Ascending aorta (tissue), 2 donors: ENCODE results near the gene STAP2. TPM values are rescaled to one million over a fixed set of nuclear protein-coding genes. Genes with fewer than 3 reads are reported as not detected.

ENCODE experiments used
- DNase-seq, 2 donors: peaks; one replicate each; pipeline ENCODE4 v3.0.0-alpha.2; 2019; ENCODE audit warnings: low spot score in 2 of 2
- H3K27ac ChIP-seq, 2 donors: fragments of 200-600 bp; sonication (generic); one replicate each; pipeline ENCODE4 v1.5.1; 2016 to 2017; ENCODE audit warnings: mild to moderate bottlenecking in 1 of 2
- H3K27me3 ChIP-seq: fragments of 200-600 bp; sonication (generic); one replicate; pipeline ENCODE4 v1.5.1; 2017
- H3K36me3 ChIP-seq, 2 donors: fragments of 200-600 bp; sonication (generic); one replicate each; pipeline ENCODE4 v1.5.1; 2016
- H3K4me1 ChIP-seq, 2 donors: fragments of 200-600 bp; sonication (generic); one replicate each; pipeline ENCODE4 v1.5.1; 2016 to 2017; ENCODE audit warnings: mild to moderate bottlenecking in 1 of 2
- H3K4me3 ChIP-seq, 2 donors: fragments of 200-600 bp; sonication (generic); one replicate each; pipeline ENCODE4 v1.5.1; 2016 to 2017; ENCODE audit warnings: mild to moderate bottlenecking in 1 of 2
- H3K9me3 ChIP-seq, 2 donors: fragments of 200-600 bp; sonication (generic); one replicate each; pipeline ENCODE4 v1.5.1; 2016
- CTCF ChIP-seq, 3 experiments: fragments of 200-600 bp in 2 of 3; fragments of 450-650 bp in 1 of 3; sonication (generic) in 2 of 3; IDR thresholded peaks; one replicate each; pipeline ENCODE4 v1.5.1; 2016 to 2019; ENCODE audit warnings: antibody characterized with exemption in 3 of 3, mild to moderate bottlenecking in 1 of 3, moderate library complexity in 1 of 3
- intact Hi-C: fragments of 100-400 bp; cut with DNase I; formaldehyde crosslinking; loops from one replicate; pipeline ENCODE4 v1.15.1; 2023
- total RNA-seq: library from RNA; depleted of rRNA; stranded (reverse); fragments of >200 nt; gene quantifications from one replicate; pipeline ENCODE4 v1.1.0, GENCODE V29; 2016

Gene STAP2
- total RNA-seq, 1 donor from 2014 or later = 6.6 TPM

GRCh38 chr19:4322942-4323665 lies 15.5 kb downstream of the STAP2 start:
- no peaks in the 10 kb centered on the region for H3K9me3 ChIP-seq
- H3K36me3 ChIP-seq = no peaks in the 10 kb centered on the region
- DNase-seq = no peak
- no peak overlapping the region for H3K27ac ChIP-seq
- TF ChIP-seq CTCF (IDR thresholded peaks at IDR 0.05) = no peak
- H3K27me3 ChIP-seq = no peaks in the 10 kb centered on the region
- no peak overlapping the region for H3K4me3 ChIP-seq
- intact Hi-C loops = no loop called here
- peaks cover 0 to 2% of the 10 kb centered on the region in 2 donors for H3K4me1 ChIP-seq

GRCh38 chr19:4320419-4320818 lies 18.2 kb downstream of the STAP2 start:
- Histone ChIP-seq H3K27ac (no peak overlapping the region), H3K36me3 (no peaks in the 10 kb centered on the region), H3K4me1 (no peaks in the 10 kb centered on the region), H3K9me3 (no peaks in the 10 kb centered on the region), H3K27me3 (no peaks in the 10 kb centered on the region), H3K4me3 (no peak overlapping the region)
- intact Hi-C loops = no loop called here
- DNase-seq = no peak
- TF ChIP-seq CTCF (IDR thresholded peaks at IDR 0.05) = no peak

- Histone ChIP-seq H3K27me3 (no peaks in the 10 kb centered on the region), H3K4me3 (no peak overlapping the region), H3K36me3 (no peaks in the 10 kb centered on the region), H3K9me3 (no peaks in the 10 kb centered on the region), H3K27ac (no peak overlapping the region), H3K4me1 (no peaks in the 10 kb centered on the region)
- TF ChIP-seq CTCF (IDR thresholded peaks at IDR 0.05) = no peak
- intact Hi-C loops = no loop called here
- DNase-seq = no peak
These were observed 19.4 kb downstream of the STAP2 start for GRCh38 chr19:4319067-4319718.

GRCh38 chr19:4318460-4318859 lies 20.2 kb downstream of the STAP2 start:
- H3K9me3 ChIP-seq = no peaks in the 10 kb centered on the region
- no peak overlapping the region for H3K27ac ChIP-seq
- no peak for DNase-seq
- H3K4me3 ChIP-seq = no peak overlapping the region
- H3K36me3 ChIP-seq = no peaks in the 10 kb centered on the region
- H3K27me3 ChIP-seq = no peaks in the 10 kb centered on the region
- intact Hi-C loops = no loop called here
- TF ChIP-seq CTCF (IDR thresholded peaks at IDR 0.05) = no peak
- H3K4me1 ChIP-seq = no peaks in the 10 kb centered on the region

GRCh38 chr19:4316956-4317355 lies 21.7 kb downstream of the STAP2 start:
- Histone ChIP-seq H3K9me3 (no peaks in the 10 kb centered on the region), H3K4me3 (no peak overlapping the region), H3K4me1 (no peaks in the 10 kb centered on the region), H3K36me3 (no peaks in the 10 kb centered on the region), H3K27ac (no peak overlapping the region), H3K27me3 (no peaks in the 10 kb centered on the region)
- TF ChIP-seq CTCF (IDR thresholded peaks at IDR 0.05) = no peak
- intact Hi-C loops = no loop called here
- no peak for DNase-seq
